Measurements from ENCODE around the gene CLASP1. TPM values are rescaled to one million over a fixed set of nuclear protein-coding genes. Genes with fewer than 3 reads are reported as not detected.

The CLASP1 gene
- total RNA-seq, 1 experiment from 2014 or later: 46.1 TPM

DNA sequence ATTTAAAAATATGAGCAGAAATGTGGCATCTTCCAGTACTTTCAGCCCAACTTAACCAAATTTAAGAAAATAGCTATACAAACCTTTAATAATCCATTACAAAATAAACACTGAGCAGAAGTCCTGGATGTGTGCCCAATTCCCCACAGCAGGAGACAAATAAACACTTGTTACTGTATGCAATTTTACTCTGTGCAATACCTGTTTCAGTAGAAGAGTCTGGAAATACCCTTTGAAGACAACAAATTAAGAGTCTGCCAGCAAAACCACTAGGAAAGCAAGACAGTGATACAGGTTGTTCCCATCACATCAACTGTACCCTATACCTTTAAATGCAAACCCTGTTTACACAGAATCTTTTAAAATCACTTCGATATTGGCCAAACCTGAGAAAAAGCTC lies 160.0 kb downstream of the CLASP1 start:
- Histone ChIP-seq H3K9me3 (no peaks in the 10 kb centered on the region), H3K36me3 (ENCODE audit: control insufficient read depth, insufficient read depth, low read length) (no peaks in the 10 kb centered on the region), H3K4me1 (no peaks in the 10 kb centered on the region), H3K4me3 (ENCODE audit: low read depth, low read length) (no peak overlapping the region), H3K27me3 (replicated peaks; ENCODE audit: control insufficient read depth, insufficient read depth, low read length) (no peaks in the 10 kb centered on the region)
- Mint-ChIP-seq H3K9me3 (ENCODE audit: unreplicated experiment) (no peaks in the 10 kb centered on the region), H3K4me1 (ENCODE audit: low read depth, unreplicated experiment) (no peaks in the 10 kb centered on the region), H3K27ac (ENCODE audit: unreplicated experiment) (no peak overlapping the region), H3K36me3 (ENCODE audit: insufficient read depth, unreplicated experiment) (no peaks in the 10 kb centered on the region), H3K27me3 (ENCODE audit: insufficient read depth, unreplicated experiment) (no peaks in the 10 kb centered on the region), H3K4me3 (ENCODE audit: unreplicated experiment) (no peak overlapping the region)
- ChIA-PET POLR2A (no interaction called here), CTCF (no interaction called here)
- no peak for DNase-seq
- TF ChIP-seq, protein P1, sequence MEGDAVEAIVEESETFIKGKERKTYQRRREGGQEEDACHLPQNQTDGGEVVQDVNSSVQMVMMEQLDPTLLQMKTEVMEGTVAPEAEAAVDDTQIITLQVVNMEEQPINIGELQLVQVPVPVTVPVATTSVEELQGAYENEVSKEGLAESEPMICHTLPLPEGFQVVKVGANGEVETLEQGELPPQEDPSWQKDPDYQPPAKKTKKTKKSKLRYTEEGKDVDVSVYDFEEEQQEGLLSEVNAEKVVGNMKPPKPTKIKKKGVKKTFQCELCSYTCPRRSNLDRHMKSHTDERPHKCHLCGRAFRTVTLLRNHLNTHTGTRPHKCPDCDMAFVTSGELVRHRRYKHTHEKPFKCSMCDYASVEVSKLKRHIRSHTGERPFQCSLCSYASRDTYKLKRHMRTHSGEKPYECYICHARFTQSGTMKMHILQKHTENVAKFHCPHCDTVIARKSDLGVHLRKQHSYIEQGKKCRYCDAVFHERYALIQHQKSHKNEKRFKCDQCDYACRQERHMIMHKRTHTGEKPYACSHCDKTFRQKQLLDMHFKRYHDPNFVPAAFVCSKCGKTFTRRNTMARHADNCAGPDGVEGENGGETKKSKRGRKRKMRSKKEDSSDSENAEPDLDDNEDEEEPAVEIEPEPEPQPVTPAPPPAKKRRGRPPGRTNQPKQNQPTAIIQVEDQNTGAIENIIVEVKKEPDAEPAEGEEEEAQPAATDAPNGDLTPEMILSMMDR (IDR thresholded peaks at IDR 0.05; ENCODE audit: insufficient read depth in 1 of 2, low read depth in 1 of 2, low read length in 1 of 2, severe bottlenecking in 1 of 2, unreplicated experiment in 1 of 2): no peak
- no TSS peak for BruUV-seq (replicated peaks)
- intact Hi-C loops (cut with micrococcal nuclease; ENCODE audit: unreplicated experiment): no loop called here

DNA sequence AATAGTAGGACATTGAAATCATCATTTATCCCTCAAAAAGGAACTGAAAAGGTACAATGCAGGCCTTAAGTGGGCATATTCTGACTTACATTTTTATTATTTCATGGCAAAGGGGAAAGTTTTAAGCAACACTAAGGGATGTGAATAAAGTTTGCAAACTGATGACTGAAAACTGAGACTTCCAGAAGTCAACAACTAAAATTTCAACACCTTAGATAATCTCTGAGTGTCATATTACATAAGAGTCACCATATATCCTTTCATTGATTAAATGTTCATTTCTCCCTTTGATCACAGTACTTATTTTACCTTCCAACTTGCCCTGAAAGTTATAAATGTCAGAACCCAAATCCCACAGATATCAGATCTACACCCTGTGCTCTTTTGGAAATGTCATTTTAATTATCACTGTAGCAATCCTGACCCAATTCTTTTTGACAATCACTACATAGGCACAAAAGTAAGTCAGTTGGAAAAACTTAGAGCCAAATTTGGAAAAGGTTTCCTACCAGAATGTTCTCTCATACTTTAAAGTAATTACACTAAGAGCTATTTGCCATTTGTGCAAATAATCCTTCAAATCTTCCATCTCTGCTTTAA lies 163.0 kb downstream of the CLASP1 start:
- H3K27me3 ChIP-seq (replicated peaks; ENCODE audit: control insufficient read depth, insufficient read depth, low read length): no peaks in the 10 kb centered on the region
- H3K36me3 ChIP-seq (ENCODE audit: control insufficient read depth, insufficient read depth, low read length): no peaks in the 10 kb centered on the region
- Mint-ChIP-seq H3K27me3 (ENCODE audit: insufficient read depth, unreplicated experiment) (no peaks in the 10 kb centered on the region), H3K36me3 (ENCODE audit: insufficient read depth, unreplicated experiment) (no peaks in the 10 kb centered on the region), H3K4me1 (ENCODE audit: low read depth, unreplicated experiment) (no peaks in the 10 kb centered on the region), H3K9me3 (ENCODE audit: unreplicated experiment) (no peaks in the 10 kb centered on the region), H3K27ac (ENCODE audit: unreplicated experiment) (no peak overlapping the region), H3K4me3 (ENCODE audit: unreplicated experiment) (no peak overlapping the region)
- BruUV-seq (replicated peaks): no TSS peak
- H3K4me1 ChIP-seq: no peaks in the 10 kb centered on the region
- ChIA-PET POLR2A (no interaction called here), CTCF (no interaction called here)
- no peaks in the 10 kb centered on the region for H3K9me3 ChIP-seq
- intact Hi-C loops (cut with micrococcal nuclease; ENCODE audit: unreplicated experiment): no loop called here
- TF ChIP-seq, protein P1 (IDR thresholded peaks at IDR 0.05; ENCODE audit: insufficient read depth in 1 of 2, low read depth in 1 of 2, low read length in 1 of 2, severe bottlenecking in 1 of 2, unreplicated experiment in 1 of 2): no peak
- no peak overlapping the region for H3K4me3 ChIP-seq (ENCODE audit: low read depth, low read length)
- DNase-seq: no peak

DNA sequence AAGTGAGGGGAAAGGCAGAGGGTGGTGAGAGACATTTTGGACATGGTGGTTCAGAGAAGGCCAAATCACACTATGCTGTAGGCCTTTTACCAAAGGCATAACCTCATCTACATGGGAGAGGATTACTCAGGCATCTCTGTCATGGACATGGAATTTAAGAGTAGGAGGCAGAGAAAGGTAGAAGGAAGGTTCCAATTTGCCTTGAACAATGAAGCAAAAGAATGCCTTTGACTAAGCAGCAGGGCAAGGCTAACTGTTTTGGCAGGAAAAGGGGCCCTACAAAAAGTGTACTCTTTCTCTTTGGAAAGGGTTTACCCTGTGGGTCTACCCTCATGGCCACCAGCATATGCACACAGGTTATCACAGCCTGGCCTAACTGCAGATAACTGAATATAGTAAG lies 164.2 kb downstream of the CLASP1 start:
- DNase-seq: no peak
- no peaks in the 10 kb centered on the region for H3K27me3 ChIP-seq (replicated peaks; ENCODE audit: control insufficient read depth, insufficient read depth, low read length)
- ChIA-PET CTCF (no interaction called here), POLR2A (no interaction called here)
- Mint-ChIP-seq H3K27ac (ENCODE audit: unreplicated experiment) (no peak overlapping the region), H3K4me1 (ENCODE audit: low read depth, unreplicated experiment) (peaks cover 6% of the 10 kb centered on the region), H3K9me3 (ENCODE audit: unreplicated experiment) (no peaks in the 10 kb centered on the region), H3K36me3 (ENCODE audit: insufficient read depth, unreplicated experiment) (no peaks in the 10 kb centered on the region), H3K27me3 (ENCODE audit: insufficient read depth, unreplicated experiment) (no peaks in the 10 kb centered on the region), H3K4me3 (ENCODE audit: unreplicated experiment) (no peak overlapping the region)
- H3K9me3 ChIP-seq: no peaks in the 10 kb centered on the region
- no peaks in the 10 kb centered on the region for H3K4me1 ChIP-seq
- BruUV-seq (replicated peaks): no TSS peak
- H3K4me3 ChIP-seq (ENCODE audit: low read depth, low read length): no peak overlapping the region
- intact Hi-C loops (cut with micrococcal nuclease; ENCODE audit: unreplicated experiment): no loop called here
- TF ChIP-seq, protein P1 (IDR thresholded peaks at IDR 0.05; ENCODE audit: insufficient read depth in 1 of 2, low read depth in 1 of 2, low read length in 1 of 2, severe bottlenecking in 1 of 2, unreplicated experiment in 1 of 2): no peak
- no peaks in the 10 kb centered on the region; the same call in 1 of the 2 replicates for H3K36me3 ChIP-seq (ENCODE audit: control insufficient read depth, insufficient read depth, low read length)
